OCI-M1 (cell line): Measurements from ENCODE around the gene PI4K2A.

Experiments
- DNase-seq: peaks from one replicate; lab custom pipeline; 2025; lab: John Stamatoyannopoulos, UW

The PI4K2A gene

GRCh38 chr10:97704341-97704740 lies 63.9 kb downstream of the PI4K2A start:
- DNase-seq: no peak

- no peak for DNase-seq
Observed at GRCh38 chr10:97705006-97705670, 64.7 kb downstream of the PI4K2A start.

- no peak for DNase-seq
Observed at GRCh38 chr10:97707134-97707861, 66.8 kb downstream of the PI4K2A start.

GRCh38 chr10:97708167-97708566 lies 67.7 kb downstream of the PI4K2A start:
- no peak for DNase-seq

- DNase-seq: peak; percentile 84
Observed at GRCh38 chr10:97708976-97709946, 68.8 kb downstream of the PI4K2A start.

GRCh38 chr10:97711640-97712572 lies 71.4 kb downstream of the PI4K2A start:
- no peak for DNase-seq

- peak; percentile 64 for DNase-seq
Observed at GRCh38 chr10:97713339-97713825, 72.9 kb downstream of the PI4K2A start, which contains the start of gene MARVELD1. TSS of gene MARVELD1 (plus strand) at chr10:97713730. CDS start at chr10:97713877, 147 bp downstream.

- peak; percentile 88 for DNase-seq
Observed at GRCh38 chr10:97713826-97714400, 73.4 kb downstream of the PI4K2A start.

- DNase-seq: peak; percentile 82
Observed at GRCh38 chr10:97714401-97715258, 74.2 kb downstream of the PI4K2A start.

- no peak for DNase-seq
Observed at GRCh38 chr10:97715259-97715874, 74.9 kb downstream of the PI4K2A start.

- no peak for DNase-seq
Observed at GRCh38 chr10:97717627-97718026, 77.2 kb downstream of the PI4K2A start.

GRCh38 chr10:97718178-97718577 lies 77.7 kb downstream of the PI4K2A start:
- peak; percentile 88 for DNase-seq

- DNase-seq: no peak
Observed at GRCh38 chr10:97718659-97719142, 78.2 kb downstream of the PI4K2A start.

GRCh38 chr10:97719602-97720001 lies 79.1 kb downstream of the PI4K2A start:
- DNase-seq: no peak

GRCh38 chr10:97721871-97722780 lies 81.7 kb downstream of the PI4K2A start:
- DNase-seq: no peak

GRCh38 chr10:97723001-97723400 lies 82.5 kb downstream of the PI4K2A start:
- no peak for DNase-seq

GRCh38 chr10:97724341-97724941 lies 84.0 kb downstream of the PI4K2A start:
- no peak for DNase-seq
